ENCODE results near the gene NEGR1. TPM values are rescaled to one million over a fixed set of nuclear protein-coding genes. Genes with fewer than 3 reads are reported as not detected.

Gene NEGR1
- total and polyA plus RNA-seq, 7 donors = 0.69 to 69.2 (median 42.5) TPM

GRCh38 chr1:72006092-72006491 lies 276.2 kb downstream of the NEGR1 start:
- Histone ChIP-seq H3K4me3 (no peak overlapping the region), H3K36me3 (no peaks in the 10 kb centered on the region), H3K4me1 (peaks cover 0 to 22% (median 12%) of the 10 kb centered on the region in 4 donors), H3K9me3 (no peaks in the 10 kb centered on the region), H3K27me3 (no peaks in the 10 kb centered on the region), H3K27ac (no peak overlapping the region)
- TF ChIP-seq CTCF (IDR thresholded peaks at IDR 0.05) (no peak), POLR2AphosphoS5 (IDR thresholded peaks at IDR 0.05) (no peak), EP300 (IDR thresholded peaks at IDR 0.05) (no peak), POLR2A (IDR thresholded peaks at IDR 0.05) (no peak)
- 69 to 83% methylated on average over 1 of the region's 1 CpG for WGBS, 2 donors
- no peak for DNase-seq
- intact Hi-C loops (cut with DNase I) = no loop called here

GRCh38 chr1:72003092-72003491 lies 279.2 kb downstream of the NEGR1 start:
- Histone ChIP-seq H3K4me1 (peaks cover 0 to 9% (median 4%) of the 10 kb centered on the region in 4 donors), H3K9me3 (no peaks in the 10 kb centered on the region), H3K4me3 (no peak overlapping the region), H3K27ac (no peak overlapping the region), H3K36me3 (no peaks in the 10 kb centered on the region), H3K27me3 (no peaks in the 10 kb centered on the region)
- TF ChIP-seq CTCF (IDR thresholded peaks at IDR 0.05) = no peak
- TF ChIP-seq POLR2AphosphoS5 (IDR thresholded peaks at IDR 0.05) = no peak
- TF ChIP-seq POLR2A (IDR thresholded peaks at IDR 0.05) = no peak
- TF ChIP-seq EP300 (IDR thresholded peaks at IDR 0.05) = no peak
- intact Hi-C loops (cut with DNase I) = no loop called here
- DNase-seq = no peak
- WGBS, 2 donors = 44 to 75% methylated on average over 3 of the region's 3 CpGs

- WGBS, 2 donors = 75 to 83% methylated on average over 4 of the region's 4 CpGs
Measured at GRCh38 chr1:72000809-72001208, 281.5 kb downstream of the NEGR1 start.

GRCh38 chr1:71994646-71995045 lies 287.7 kb downstream of the NEGR1 start:
- DNase-seq = no peak
- intact Hi-C loops (cut with DNase I) = no loop called here
- no peak for TF ChIP-seq CTCF (IDR thresholded peaks at IDR 0.05)
- TF ChIP-seq POLR2A (IDR thresholded peaks at IDR 0.05) = no peak
- TF ChIP-seq POLR2AphosphoS5 (IDR thresholded peaks at IDR 0.05) = no peak
- TF ChIP-seq EP300 (IDR thresholded peaks at IDR 0.05) = no peak
- Histone ChIP-seq H3K27me3 (no peaks in the 10 kb centered on the region), H3K4me1 (no peaks in the 10 kb centered on the region), H3K4me3 (no peak overlapping the region), H3K36me3 (no peaks in the 10 kb centered on the region), H3K9me3 (no peaks in the 10 kb centered on the region), H3K27ac (no peak overlapping the region)
- WGBS, 2 donors = 82 to 92% methylated on average over 3 of the region's 3 CpGs

More at GRCh38 chr1:72000809-72001208, 281.5 kb downstream of the NEGR1 start:
- Histone ChIP-seq H3K9me3 (no peaks in the 10 kb centered on the region), H3K27ac (no peak overlapping the region), H3K4me1 (no peaks in the 10 kb centered on the region), H3K36me3 (no peaks in the 10 kb centered on the region), H3K4me3 (no peak overlapping the region), H3K27me3 (no peaks in the 10 kb centered on the region)
- intact Hi-C loops (cut with DNase I) = no loop called here
- DNase-seq = no peak
- TF ChIP-seq CTCF (IDR thresholded peaks at IDR 0.05) (no peak), EP300 (IDR thresholded peaks at IDR 0.05) (no peak), POLR2A (IDR thresholded peaks at IDR 0.05) (no peak), POLR2AphosphoS5 (IDR thresholded peaks at IDR 0.05) (no peak)

GRCh38 chr1:71987181-71987580 lies 295.2 kb downstream of the NEGR1 start:
- WGBS, 2 donors = 88 to 89% methylated on average over 6 of the region's 6 CpGs
- Histone ChIP-seq H3K36me3 (no peaks in the 10 kb centered on the region), H3K4me1 (peaks cover 0 to 15% (median 10%) of the 10 kb centered on the region in 4 donors), H3K9me3 (no peaks in the 10 kb centered on the region), H3K27ac (no peak overlapping the region), H3K4me3 (no peak overlapping the region), H3K27me3 (no peaks in the 10 kb centered on the region)
- no peak for DNase-seq
- no peak for TF ChIP-seq POLR2AphosphoS5 (IDR thresholded peaks at IDR 0.05)
- no peak for TF ChIP-seq EP300 (IDR thresholded peaks at IDR 0.05)
- no peak for TF ChIP-seq CTCF (IDR thresholded peaks at IDR 0.05)
- TF ChIP-seq POLR2A (IDR thresholded peaks at IDR 0.05) = no peak
- intact Hi-C loops (cut with DNase I) = no loop called here
